ENCODE data around the gene PID1.

Gene PID1

DNA sequence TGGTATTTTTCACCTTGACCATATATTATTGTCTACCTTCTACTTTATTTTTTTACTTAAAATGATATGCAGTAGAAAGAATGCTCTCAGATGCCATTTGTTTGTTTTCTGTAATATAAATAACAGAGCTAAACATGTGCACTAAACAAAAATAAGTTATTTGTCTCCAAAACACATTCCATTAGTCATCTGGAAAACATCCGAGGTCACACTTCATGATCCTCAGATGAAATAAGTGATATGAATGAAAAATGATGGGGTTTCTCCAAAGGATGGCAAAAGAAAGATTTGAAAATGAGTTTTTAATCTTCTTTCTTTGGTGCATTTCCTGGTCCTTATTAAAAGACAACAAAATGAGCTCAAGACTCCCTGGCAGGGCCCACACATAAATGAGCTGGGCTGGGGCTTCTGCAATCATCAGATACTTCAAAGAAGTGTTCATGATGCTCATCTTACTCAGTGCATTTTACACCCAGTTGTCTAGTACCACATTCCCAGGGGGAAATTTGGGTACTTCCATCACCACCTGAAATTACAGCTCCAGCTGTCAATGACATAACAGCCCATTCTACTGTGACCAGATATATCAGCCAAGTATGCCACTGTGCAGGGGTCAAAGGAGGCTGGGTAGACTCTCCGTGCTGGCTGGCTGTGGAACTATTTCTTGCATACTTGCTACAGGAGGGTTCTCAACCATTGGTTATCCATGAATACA is 283.5 kb downstream of the PID1 start:
- no peak for DNase-seq

DNA sequence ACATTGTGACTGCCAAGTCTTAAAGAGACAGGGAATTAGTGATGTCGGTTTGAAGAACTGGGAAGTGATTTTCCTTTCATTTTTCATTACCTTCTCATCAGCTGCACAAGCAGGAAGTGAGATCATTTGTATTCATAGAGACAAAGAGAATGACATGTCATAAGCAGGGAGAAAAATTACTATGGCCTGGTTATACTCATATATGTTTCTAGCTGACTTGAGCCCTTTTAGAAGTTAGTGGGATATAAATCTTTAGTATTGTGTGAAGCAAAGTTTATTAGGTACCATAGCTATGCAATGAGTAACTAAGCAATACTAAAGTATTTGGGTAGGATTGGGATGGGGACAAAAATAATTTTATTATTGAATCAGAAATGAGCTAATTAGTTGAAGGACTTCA is 284.1 kb downstream of the PID1 start:
- DNase-seq: no peak

DNA sequence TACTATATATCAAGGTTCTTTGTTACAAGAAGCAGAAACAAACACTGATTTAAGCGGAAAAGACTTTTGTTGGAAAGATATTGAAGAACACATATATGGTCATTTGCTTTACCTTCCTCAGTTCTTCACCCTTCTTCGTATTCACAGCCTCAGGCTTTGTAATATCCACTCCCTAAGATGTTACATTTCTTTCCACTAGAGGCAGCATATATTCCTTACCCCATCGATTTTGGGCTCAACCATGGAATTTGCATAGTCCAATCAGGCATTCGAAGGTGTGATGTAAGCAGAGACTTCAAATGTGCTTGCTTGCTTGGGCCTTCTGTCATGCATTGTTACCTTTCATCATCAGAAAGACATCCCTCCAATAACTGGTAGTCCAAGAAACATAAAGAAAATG is 287.4 kb downstream of the PID1 start:
- no peak for DNase-seq

DNA sequence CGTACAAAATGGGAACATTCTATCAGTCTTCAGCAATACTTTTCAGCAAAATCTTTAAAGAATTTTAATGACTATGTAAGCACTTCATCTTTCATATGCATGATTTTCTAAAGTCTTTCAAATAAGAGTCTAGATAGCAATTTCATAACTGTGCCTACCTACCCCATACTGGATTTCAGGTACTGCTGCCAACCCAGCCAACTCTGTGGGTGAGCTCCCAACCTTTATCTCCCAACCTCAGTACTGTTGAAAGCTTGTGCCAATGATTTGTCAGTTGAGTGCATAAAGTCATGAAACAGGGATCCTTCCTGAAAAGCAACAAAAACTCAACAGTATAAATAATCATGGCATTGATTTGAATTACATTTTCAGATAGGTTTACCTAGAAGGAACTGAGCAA is 296.9 kb downstream of the PID1 start:
- DNase-seq: no peak

Measured in T1000 (cell line).